HG03575 (cell line): ENCODE data around the gene TRRAP.
"Not testable (repeated sequence)": the region's sequence is repeated elsewhere in the genome, so short reads cannot be mapped to it uniquely, and the experiment has no call there.

Experiments
- ATAC-seq: cut with Tn5 transposase; IDR thresholded peaks from one replicate; pipeline ENCODE4 v1.9.1; 2021; ENCODE audit not compliant: unreplicated experiment, insufficient number of reproducible peaks, low FRiP score; ENCODE audit errors: extremely low read depth

TRRAP gene

GRCh38 chr7:98864731-98865453 is 13.4 kb upstream of the TRRAP start:
- ATAC-seq: no peak

GRCh38 chr7:98866351-98866750 is 12.0 kb upstream of the TRRAP start:
- no peak for ATAC-seq

DNA sequence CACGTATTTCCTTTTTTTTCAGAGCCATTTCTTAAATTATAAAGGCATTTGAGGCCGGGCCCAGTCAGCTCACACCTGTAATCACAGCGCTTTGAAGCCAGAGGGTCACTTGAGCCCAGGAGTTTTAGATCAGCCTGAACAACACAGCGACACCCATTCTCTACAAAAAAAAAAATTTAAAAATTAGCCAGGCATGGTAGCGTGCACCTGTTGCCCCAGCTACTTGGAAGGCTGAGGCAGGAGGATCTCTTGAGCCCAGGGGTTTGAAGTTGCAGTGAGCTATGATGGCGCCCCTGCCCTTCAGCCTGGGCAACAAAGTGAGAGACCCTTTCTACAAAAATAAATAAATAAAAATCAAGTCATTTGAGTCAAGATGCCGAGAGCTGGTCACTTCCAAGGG is 11.6 kb upstream of the TRRAP start:
- ATAC-seq: no peak

DNA sequence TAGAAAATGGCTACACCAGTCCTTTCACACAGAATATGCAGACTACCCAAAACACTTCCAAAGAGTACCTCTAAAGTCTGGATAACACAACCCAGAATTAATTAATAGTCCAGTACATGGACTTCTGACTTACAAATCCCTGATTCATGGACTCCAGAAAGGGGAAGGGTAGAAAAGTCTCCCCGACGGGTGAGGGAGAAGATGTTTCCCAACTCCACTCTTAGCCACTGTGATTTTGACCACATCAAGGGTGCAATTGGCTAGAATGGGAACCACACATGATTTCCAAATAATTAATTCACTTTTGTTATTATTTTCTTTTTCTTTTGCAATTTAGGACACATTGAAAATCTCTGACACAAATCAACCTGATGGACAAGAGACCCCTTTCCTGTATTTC is 9.9 kb upstream of the TRRAP start:
- no peak for ATAC-seq

GRCh38 chr7:98869027-98869596 is 9.2 kb upstream of the TRRAP start:
- ATAC-seq: no peak

DNA sequence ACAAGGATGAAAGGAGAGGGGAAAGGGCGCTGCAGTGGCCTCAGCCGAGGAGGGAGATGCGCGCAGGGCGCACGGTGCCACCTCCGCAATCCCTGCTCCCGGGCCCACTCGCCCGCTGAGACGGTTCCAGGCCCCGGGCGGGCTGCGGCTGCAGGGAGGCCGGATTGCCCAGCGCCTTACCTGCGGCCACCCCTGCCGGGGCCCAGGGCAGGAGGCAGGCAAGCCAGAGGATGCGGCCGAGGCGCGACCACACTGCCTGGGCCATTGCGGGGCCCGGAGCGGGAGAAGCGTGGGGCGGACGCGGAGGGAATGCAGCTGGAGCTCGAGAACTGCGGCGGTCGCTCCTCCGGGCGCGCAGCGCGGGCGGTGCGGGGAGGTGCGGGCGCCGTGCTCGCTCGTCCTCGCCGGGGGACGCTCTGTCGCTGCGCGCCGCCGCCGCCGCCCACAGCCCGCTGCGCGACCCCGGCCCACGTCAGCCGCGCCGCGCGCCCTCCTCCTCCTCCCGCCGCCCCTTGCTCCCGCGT is 8.7 kb upstream of the TRRAP start, which contains the start of gene TMEM130:
Gene TMEM130 (minus strand): TSS at position 418 of the 524 bp plus-strand sequence. CDS start 153 bp downstream, at position 265.
- no peak for ATAC-seq

- no peak for ATAC-seq
These were observed 8.1 kb upstream of the TRRAP start for GRCh38 chr7:98870121-98870651.

- no peak for ATAC-seq
These were observed 7.4 kb upstream of the TRRAP start for GRCh38 chr7:98870807-98871491.

DNA sequence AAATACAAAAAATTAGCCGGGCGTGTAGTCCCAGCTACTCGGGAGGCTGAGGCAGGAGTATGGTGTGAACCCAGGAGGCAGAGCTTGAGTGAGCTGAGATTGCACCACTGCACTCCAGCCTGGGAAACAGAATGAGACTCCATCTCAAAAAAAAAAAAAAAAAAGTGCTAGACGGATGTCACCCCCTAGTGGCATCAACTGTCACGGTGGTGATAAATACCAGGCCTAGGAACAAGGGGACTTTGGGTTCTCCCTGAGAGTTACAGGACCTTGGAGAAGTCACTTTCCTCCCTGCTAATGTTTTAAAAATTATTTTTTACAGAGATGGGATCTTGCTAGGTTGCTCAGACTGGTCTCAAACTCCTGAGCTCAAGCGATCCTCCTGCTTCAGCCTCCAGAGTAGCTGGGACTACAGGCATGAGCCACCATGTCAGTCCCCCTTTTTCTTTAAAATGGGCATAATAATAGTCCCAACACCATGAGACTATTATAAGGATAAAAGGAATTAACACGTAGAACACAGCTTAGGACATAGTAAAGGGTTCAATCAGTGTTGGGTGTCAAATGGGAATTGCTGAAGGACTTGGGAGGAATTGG is 5.9 kb upstream of the TRRAP start:
- no peak for ATAC-seq

- ATAC-seq: not testable (repeated sequence)
These were observed 4.7 kb upstream of the TRRAP start for GRCh38 chr7:98873610-98874009.

DNA sequence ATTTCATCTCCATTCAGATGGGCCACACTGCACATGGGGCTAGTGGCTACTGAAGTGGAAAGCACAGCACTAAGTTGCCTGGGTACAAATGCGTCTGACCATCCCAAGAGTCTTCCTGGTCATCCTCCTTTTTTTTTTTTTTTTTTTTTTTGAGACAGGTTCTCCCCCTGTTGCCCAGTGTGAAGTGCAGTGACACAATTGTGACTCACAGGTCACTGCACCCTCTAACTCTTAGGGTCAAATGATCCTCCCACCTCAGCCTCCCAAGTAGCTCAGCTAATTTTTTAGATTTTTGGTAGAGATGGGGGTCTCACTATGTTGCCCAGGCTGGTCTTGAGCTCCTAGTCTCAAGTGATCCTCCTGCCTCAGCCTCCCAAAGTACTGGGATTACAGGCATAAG is 3.4 kb upstream of the TRRAP start:
- ATAC-seq: no peak

GRCh38 chr7:98875501-98875900 is 2.8 kb upstream of the TRRAP start:
- no peak for ATAC-seq

DNA sequence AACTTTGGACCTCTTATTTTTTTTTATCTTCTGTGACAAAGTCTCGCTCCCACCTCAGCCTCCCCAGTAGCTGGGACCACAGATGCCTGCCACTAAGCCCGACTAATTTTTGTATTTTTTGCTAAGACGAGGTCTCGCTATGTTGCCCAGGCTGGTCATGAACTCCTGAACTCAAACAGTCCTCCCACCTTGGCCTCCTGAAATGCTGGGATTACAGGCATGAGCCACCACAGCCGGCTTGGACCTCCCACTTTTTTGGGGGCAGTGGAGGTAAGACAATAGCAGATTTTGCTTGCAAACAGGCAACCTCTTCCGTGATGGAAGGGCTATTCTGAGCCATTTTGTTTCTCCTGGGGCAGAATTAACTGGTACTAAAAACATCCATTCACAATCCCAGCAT is 1.2 kb upstream of the TRRAP start:
- no peak for ATAC-seq

- no peak for ATAC-seq
These were observed 504 bp upstream of the TRRAP start for GRCh38 chr7:98877692-98878364.

GRCh38 chr7:98879198-98879978 is 1.1 kb downstream of the TRRAP start:
- peak; percentile 81 for ATAC-seq

- no peak for ATAC-seq
These were observed 1.6 kb downstream of the TRRAP start for GRCh38 chr7:98879979-98880315.

GRCh38 chr7:98880485-98880884 is 2.2 kb downstream of the TRRAP start:
- ATAC-seq: no peak

- ATAC-seq: no peak
These were observed 3.4 kb downstream of the TRRAP start for GRCh38 chr7:98881561-98882315.
